ENCODE results near the gene EGFL8.
"Not testable (repeated sequence)": the region's sequence is repeated elsewhere in the genome, so short reads cannot be mapped to it uniquely, and the experiment has no call there.

The EGFL8 gene

GRCh38 chr6:32196682-32197616 lies 32.6 kb downstream of the EGFL8 start:
- no peak for DNase-seq (ENCODE audit: low read depth)

- no peak for DNase-seq (ENCODE audit: low read depth)
These were observed 33.9 kb downstream of the EGFL8 start for GRCh38 chr6:32198345-32198696.

GRCh38 chr6:32198866-32199265 lies 34.5 kb downstream of the EGFL8 start:
- no peak for DNase-seq (ENCODE audit: low read depth)

- no peak for DNase-seq (ENCODE audit: low read depth)
These were observed 36.5 kb downstream of the EGFL8 start for GRCh38 chr6:32200711-32201475.

DNA sequence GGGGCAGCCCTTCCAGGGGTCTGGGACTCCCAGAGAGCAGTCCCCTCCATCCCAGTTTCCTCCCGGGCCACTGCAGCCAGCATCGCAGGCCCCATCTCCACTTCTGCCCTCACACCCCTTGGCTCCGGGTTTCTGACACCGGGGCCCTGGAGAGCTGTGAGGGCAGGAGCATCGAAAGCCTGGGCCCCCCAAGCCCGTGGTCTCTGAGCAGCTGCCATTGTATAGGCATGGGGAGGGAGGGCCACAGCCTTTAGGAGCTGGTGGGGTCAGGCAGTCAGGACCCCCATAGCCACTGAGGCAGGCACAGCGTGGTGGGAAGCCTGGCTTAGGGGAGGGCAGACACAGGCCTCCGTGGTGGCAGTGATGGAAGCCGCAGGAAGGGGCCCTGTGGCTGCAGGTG lies 37.8 kb downstream of the EGFL8 start:
- no peak for DNase-seq (ENCODE audit: low read depth)

- no peak for DNase-seq (ENCODE audit: low read depth)
These were observed 39.3 kb downstream of the EGFL8 start for GRCh38 chr6:32203426-32204267.

DNA sequence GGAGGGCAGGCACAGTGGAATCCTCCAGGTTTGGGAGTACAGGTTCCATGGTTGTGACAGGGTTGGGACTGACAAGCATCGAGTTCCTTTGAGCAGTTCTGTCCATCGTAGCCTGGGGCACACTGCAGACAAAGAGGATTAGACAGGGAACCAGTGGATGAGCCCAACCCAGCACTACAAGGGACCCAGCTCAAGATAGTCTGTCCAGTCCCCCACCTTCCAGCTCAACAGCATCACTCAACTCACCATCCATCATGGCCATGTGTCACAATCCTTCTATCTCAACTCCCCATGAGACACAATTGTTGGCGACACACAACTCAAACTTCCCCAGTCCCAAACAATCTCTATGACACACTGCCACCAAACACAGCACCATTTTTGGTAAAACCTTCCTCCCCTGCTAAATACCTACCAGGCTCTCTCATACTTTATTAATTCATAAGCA lies 39.9 kb downstream of the EGFL8 start:
- DNase-seq (ENCODE audit: low read depth): no peak

GRCh38 chr6:32208996-32209395 lies 44.6 kb downstream of the EGFL8 start:
- no peak for DNase-seq (ENCODE audit: low read depth)

DNA sequence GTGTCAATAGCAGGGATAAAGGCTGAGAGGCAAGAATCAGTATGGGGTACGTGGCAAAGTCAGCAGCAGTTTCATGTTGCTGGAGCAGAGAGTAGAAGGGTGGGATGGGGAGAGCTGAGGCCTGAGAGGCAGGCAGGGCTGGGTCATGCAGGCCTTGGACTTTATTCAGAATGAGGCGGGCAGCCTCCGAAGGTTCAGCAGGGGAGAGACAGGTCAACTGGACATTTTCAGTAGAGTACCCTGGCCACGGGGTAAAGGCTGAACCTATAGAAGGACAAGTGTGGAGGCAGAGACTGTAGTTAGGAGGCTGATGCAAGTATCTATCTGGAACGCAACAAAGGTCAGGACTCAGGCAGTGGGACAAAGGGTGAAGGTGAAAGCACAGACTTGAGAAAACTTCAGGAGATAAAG lies 45.8 kb downstream of the EGFL8 start:
- DNase-seq (ENCODE audit: low read depth): no peak

- DNase-seq (ENCODE audit: low read depth): not testable (repeated sequence)
These were observed 47.0 kb downstream of the EGFL8 start for GRCh38 chr6:32211432-32211831.

DNA sequence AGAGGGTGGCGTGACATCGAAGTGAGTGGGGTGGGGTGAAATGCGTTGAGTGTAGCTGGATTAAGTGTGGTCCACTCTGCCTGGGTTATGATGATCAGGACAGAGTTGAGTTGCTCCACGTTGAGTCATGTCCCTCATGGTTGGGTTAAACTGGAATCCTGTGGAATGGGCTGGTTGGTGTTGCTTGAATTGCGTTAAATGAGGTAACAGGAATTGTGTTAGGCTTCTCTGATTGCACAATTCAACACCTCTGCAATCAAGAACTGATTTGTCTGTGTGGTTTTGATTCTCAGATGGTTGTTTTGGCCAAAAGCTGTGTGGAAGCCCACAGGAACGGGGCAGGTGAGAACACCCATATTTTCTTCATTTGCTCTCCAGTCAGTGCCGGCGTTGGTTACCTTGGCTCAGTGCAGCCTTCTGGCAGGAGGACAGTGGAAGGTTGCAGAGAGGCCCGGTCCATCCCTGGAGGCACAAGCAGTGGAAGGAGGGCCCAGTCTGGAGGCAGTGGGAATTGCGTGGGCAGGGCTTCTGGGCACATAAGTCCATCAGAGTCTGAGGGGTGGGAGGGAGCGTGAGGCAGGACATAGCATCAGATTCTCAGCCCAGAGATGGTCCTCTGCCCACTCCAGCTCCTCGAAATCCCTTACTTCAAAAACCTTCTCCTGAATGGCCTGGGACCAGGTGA lies 47.8 kb downstream of the EGFL8 start:
- no peak for DNase-seq (ENCODE audit: low read depth)

DNA sequence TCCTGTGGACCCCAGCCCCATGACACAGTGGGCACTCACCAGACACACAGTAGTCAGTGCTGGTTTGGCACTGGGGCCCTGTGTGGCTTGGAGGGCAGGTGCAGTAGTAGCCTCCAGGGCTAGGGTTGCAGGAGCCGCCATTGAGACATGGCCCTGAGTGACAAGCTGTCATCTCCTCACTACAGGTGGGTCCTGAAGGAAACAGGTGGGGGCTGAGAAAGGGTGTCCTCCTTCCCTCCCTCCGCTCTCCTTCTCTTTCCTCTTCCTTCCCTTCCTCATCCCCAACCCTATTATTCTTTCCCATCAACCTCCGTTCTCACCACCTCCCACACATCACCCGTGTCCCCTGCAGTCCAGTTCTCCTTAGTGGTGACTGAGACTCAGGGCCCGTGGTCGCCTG lies 49.3 kb downstream of the EGFL8 start:
- no peak for DNase-seq (ENCODE audit: low read depth)

DNA sequence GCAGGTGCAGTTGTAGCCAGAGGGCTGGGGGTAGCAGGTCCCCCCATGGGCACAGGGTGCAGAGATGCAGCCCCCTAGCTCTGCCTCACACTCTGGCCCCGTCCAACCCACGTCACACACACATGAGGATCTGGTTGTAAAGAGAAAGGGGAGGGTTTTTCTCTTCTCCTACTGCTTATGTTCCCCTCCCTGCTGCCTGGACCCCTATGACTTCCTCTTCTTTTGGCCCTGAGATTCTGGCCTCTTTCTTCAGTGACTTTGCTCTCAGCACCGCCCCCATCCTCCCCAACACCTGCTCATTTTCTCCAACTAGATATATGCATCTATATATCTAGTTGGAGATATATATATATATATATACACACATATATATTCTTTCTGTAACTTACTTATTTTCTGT lies 49.7 kb downstream of the EGFL8 start:
- no peak for DNase-seq (ENCODE audit: low read depth)

GRCh38 chr6:32215617-32216016 lies 51.2 kb downstream of the EGFL8 start:
- no peak for DNase-seq (ENCODE audit: low read depth)

- no peak for DNase-seq (ENCODE audit: low read depth)
These were observed 51.9 kb downstream of the EGFL8 start for GRCh38 chr6:32216285-32216684.

DNA sequence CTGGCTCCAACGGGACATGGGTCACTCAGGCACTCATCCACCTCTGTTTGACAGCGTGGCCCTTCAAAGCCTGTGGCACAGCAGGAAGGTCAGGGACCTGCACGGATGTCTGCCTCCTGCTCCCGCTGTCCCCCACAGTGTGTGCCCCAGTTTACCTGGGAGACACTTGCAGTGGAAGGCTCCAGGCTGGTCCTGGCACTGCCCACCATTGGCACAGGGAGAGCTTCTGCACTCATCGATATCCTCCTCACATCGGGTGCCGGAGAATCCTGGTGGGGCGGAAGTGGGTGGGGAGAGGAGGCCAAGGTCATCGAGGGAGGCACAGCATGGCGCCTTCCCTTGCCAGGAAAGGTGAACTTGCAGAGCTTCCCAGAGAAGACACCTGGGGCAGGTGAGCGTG lies 52.6 kb downstream of the EGFL8 start:
- DNase-seq (ENCODE audit: low read depth): no peak

Data from activated T-helper 9 cell treated with anti-CD3 and anti-CD28 coated beads, Interleukin-2, amount 50 U/mL, for 16 hours (primary cell).